ENCODE results near the gene CXCL17.

The CXCL17 gene

DNA sequence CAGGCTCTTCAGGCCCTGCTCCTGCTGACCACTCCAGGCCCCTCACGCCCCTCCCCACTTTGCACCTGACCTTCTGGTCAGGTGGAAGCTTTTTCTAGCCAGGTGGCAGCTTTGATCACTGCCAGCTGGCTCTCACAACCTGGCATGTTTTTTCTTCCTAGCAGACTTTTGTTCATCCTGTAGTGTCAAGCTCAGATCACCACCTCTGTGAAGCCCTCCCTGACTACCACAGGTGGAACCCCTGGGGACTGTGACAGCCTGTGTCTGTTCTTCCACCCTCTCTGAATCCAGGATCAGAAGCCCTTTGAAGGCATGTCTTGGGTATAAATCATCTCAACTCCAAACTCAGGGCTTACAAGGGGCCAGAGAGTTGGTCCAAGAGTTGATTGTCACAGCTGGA, 42.3 kb downstream of the CXCL17 start:
- Histone ChIP-seq H3K9ac (ENCODE audit: low read length) (no peak overlapping the region), H3K36me3 (ENCODE audit: control insufficient read depth, insufficient read depth, low read length) (peaks cover 2% of the 10 kb centered on the region), H3K27ac (ENCODE audit: low read depth, low read length) (no peak overlapping the region), H3K4me1 (ENCODE audit: control insufficient read depth, insufficient read depth, low read length) (peaks cover 10% of the 10 kb centered on the region), H3K4me3 (ENCODE audit: low read length) (no peak overlapping the region), H3K27me3 (ENCODE audit: control insufficient read depth, insufficient read depth, low read length) (no peaks in the 10 kb centered on the region)

- H3K36me3 ChIP-seq (ENCODE audit: control insufficient read depth, insufficient read depth, low read length): no peaks in the 10 kb centered on the region
- H3K27me3 ChIP-seq (ENCODE audit: control insufficient read depth, insufficient read depth, low read length): no peaks in the 10 kb centered on the region
- peaks cover 10% of the 10 kb centered on the region for H3K4me1 ChIP-seq (ENCODE audit: control insufficient read depth, insufficient read depth, low read length)
- peak overlapping the region; percentile 79 for H3K27ac ChIP-seq (ENCODE audit: low read depth, low read length)
- H3K4me3 ChIP-seq (ENCODE audit: low read length): peak overlapping the region; percentile 82
- peak overlapping the region; percentile 54 for H3K9ac ChIP-seq (ENCODE audit: low read length)
Measured at GRCh38 chr19:42397263-42398166, 45.2 kb downstream of the CXCL17 start.

DNA sequence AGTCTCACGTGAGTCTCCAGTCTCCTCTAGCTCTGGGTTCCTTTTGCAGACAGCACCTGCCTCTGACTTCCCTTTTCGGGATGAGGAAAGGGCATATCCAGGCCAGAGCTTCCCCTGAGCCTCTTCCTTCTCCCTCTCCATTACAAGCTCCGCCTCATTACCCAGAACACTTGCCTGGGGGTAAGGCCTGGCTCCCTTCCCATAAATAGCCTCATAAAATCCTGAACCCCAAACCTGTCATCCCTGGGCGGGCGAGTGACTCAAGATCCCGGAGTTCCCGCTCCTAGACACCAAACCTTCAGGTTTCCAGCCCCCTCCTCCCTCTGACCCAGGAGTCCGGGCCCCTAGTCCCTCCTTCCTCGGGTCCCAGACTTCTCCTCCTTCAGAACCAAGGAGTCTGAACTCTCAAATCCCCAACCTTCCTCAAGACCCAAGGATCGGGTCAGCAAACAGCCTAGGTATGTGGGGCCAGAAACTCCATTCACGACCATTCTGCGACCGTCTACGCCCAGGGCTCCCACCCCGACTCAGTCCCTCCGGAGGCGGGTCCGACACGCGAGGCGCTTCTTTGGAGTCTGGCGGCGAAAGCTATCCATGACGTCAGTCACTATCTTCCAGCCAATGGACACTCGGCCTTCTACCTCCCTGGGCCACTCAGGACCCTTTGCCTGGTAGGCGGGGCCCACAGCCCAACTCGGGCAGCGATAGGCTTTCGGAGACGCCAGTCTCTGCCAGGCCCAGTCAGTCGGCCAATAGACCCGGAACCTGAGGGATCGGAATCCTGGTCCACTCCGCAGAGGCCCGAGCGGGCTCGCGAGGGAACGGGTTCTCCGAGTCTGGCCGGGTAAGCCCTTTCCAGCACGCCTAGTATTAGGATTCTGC, 46.1 kb downstream of the CXCL17 start:
- Histone ChIP-seq H3K9ac (ENCODE audit: low read length) (peak overlapping the region; percentile 89), H3K27me3 (ENCODE audit: control insufficient read depth, insufficient read depth, low read length) (no peaks in the 10 kb centered on the region), H3K27ac (ENCODE audit: low read depth, low read length) (peak overlapping the region; percentile 88), H3K4me3 (ENCODE audit: low read length) (peak overlapping the region; percentile 82), H3K36me3 (ENCODE audit: control insufficient read depth, insufficient read depth, low read length) (no peaks in the 10 kb centered on the region), H3K4me1 (ENCODE audit: control insufficient read depth, insufficient read depth, low read length) (peaks cover 10% of the 10 kb centered on the region)

GRCh38 chr19:42394751-42395150, 48.0 kb downstream of the CXCL17 start:
- H3K9ac ChIP-seq (ENCODE audit: low read length): no peak overlapping the region
- no peak overlapping the region for H3K27ac ChIP-seq (ENCODE audit: low read depth, low read length)
- H3K36me3 ChIP-seq (ENCODE audit: control insufficient read depth, insufficient read depth, low read length): no peaks in the 10 kb centered on the region
- no peak overlapping the region for H3K4me3 ChIP-seq (ENCODE audit: low read length)
- peaks cover 6% of the 10 kb centered on the region for H3K27me3 ChIP-seq (ENCODE audit: control insufficient read depth, insufficient read depth, low read length)
- H3K4me1 ChIP-seq (ENCODE audit: control insufficient read depth, insufficient read depth, low read length): peaks cover 8% of the 10 kb centered on the region

- H3K27ac ChIP-seq (ENCODE audit: low read depth, low read length): no peak overlapping the region
- H3K36me3 ChIP-seq (ENCODE audit: control insufficient read depth, insufficient read depth, low read length): no peaks in the 10 kb centered on the region
- H3K9ac ChIP-seq (ENCODE audit: low read length): no peak overlapping the region
- peaks cover 13% of the 10 kb centered on the region for H3K27me3 ChIP-seq (ENCODE audit: control insufficient read depth, insufficient read depth, low read length)
- peaks cover 3% of the 10 kb centered on the region for H3K4me1 ChIP-seq (ENCODE audit: control insufficient read depth, insufficient read depth, low read length)
- no peak overlapping the region for H3K4me3 ChIP-seq (ENCODE audit: low read length)
Measured at GRCh38 chr19:42392165-42392564, 50.6 kb downstream of the CXCL17 start.

GRCh38 chr19:42389899-42390298, 52.8 kb downstream of the CXCL17 start, which contains the start of gene CNFN:
Gene CNFN, minus strand, starts transcription at chr19:42390297. Its CDS starts 1,260 bp downstream, at chr19:42389037.
- no peaks in the 10 kb centered on the region for H3K36me3 ChIP-seq (ENCODE audit: control insufficient read depth, insufficient read depth, low read length)
- peaks cover 13% of the 10 kb centered on the region for H3K27me3 ChIP-seq (ENCODE audit: control insufficient read depth, insufficient read depth, low read length)
- no peaks in the 10 kb centered on the region for H3K4me1 ChIP-seq (ENCODE audit: control insufficient read depth, insufficient read depth, low read length)
- no peak within 1 kb of the TSS for H3K4me3 ChIP-seq (ENCODE audit: low read length)
- H3K27ac ChIP-seq (ENCODE audit: low read depth, low read length): no peak within 1 kb of the TSS
- H3K9ac ChIP-seq (ENCODE audit: low read length): no peak within 1 kb of the TSS

DNA sequence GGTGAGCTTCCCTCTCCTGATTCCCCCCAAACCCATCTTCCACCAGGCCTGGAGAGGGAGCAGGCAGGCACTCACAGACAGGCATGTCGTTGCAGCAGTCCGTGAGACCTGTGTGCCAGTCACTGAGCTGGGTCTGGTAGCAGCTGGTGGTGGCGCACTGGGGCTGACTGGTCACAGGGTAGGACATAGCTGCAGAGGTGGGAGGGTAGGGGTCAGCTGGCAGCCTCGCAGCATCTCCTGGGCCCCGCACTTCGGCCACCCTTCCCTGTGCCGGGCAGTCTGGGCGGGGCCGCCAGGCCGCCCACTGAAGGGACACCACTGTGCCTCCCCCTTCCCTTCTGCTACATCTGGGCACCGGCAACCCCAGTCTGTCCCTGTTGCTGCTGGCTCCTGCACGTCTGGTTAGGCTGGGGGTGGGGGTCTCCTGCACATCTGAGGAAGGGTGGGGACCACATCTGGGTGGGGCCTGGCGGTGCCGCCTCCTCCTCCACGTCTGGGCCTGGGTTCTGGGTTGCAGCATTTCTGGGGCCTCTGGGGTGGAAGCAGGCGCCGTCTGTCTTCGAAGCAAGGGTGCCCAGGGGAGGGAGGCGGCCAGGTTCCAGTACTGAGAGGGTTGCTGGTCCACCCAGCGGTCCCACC, 53.8 kb downstream of the CXCL17 start:
- H3K27ac ChIP-seq (ENCODE audit: low read depth, low read length): no peak overlapping the region
- peaks cover 13% of the 10 kb centered on the region for H3K27me3 ChIP-seq (ENCODE audit: control insufficient read depth, insufficient read depth, low read length)
- H3K4me1 ChIP-seq (ENCODE audit: control insufficient read depth, insufficient read depth, low read length): no peaks in the 10 kb centered on the region
- no peak overlapping the region for H3K4me3 ChIP-seq (ENCODE audit: low read length)
- H3K36me3 ChIP-seq (ENCODE audit: control insufficient read depth, insufficient read depth, low read length): no peaks in the 10 kb centered on the region
- no peak overlapping the region for H3K9ac ChIP-seq (ENCODE audit: low read length)

GRCh38 chr19:42386974-42387707, 55.6 kb downstream of the CXCL17 start:
- Histone ChIP-seq H3K4me3 (ENCODE audit: low read length) (peak overlapping the region; percentile 63), H3K27me3 (ENCODE audit: control insufficient read depth, insufficient read depth, low read length) (peaks cover 15% of the 10 kb centered on the region), H3K9ac (ENCODE audit: low read length) (no peak overlapping the region), H3K4me1 (ENCODE audit: control insufficient read depth, insufficient read depth, low read length) (no peaks in the 10 kb centered on the region), H3K36me3 (ENCODE audit: control insufficient read depth, insufficient read depth, low read length) (no peaks in the 10 kb centered on the region), H3K27ac (ENCODE audit: low read depth, low read length) (no peak overlapping the region)

- H3K4me1 ChIP-seq (ENCODE audit: control insufficient read depth, insufficient read depth, low read length): no peaks in the 10 kb centered on the region
- H3K9ac ChIP-seq (ENCODE audit: low read length): no peak overlapping the region
- H3K4me3 ChIP-seq (ENCODE audit: low read length): no peak overlapping the region
- H3K27me3 ChIP-seq (ENCODE audit: control insufficient read depth, insufficient read depth, low read length): peaks cover 2% of the 10 kb centered on the region
- no peaks in the 10 kb centered on the region for H3K36me3 ChIP-seq (ENCODE audit: control insufficient read depth, insufficient read depth, low read length)
- H3K27ac ChIP-seq (ENCODE audit: low read depth, low read length): no peak overlapping the region
Measured at GRCh38 chr19:42380155-42380554, 62.6 kb downstream of the CXCL17 start.
